GM23248 (cell line): ENCODE measurements around the gene NXF1. TPM values are rescaled to one million over a fixed set of nuclear protein-coding genes. Genes with fewer than 3 reads are reported as not detected.

ENCODE experiments used
- DNase-seq: peaks from one replicate; pipeline ENCODE4 v3.0.0-alpha.2; 2015
- H2AFZ ChIP-seq: fragments of 200-600 bp; sonication (generic); 2 replicates; pipeline ENCODE4 v1.6.1; 2016; ENCODE audit warnings: antibody characterized with exemption
- H3F3A ChIP-seq: fragments of 200-600 bp; sonication (generic); 2 replicates; pipeline ENCODE4 v1.6.1; 2016; ENCODE audit warnings: mild to moderate bottlenecking, antibody characterized with exemption, mixed run types; ENCODE audit not compliant: insufficient read depth
- H3K27ac ChIP-seq: fragments of 200-600 bp; sonication (generic); 2 replicates; pipeline ENCODE4 v1.5.1; 2016; ENCODE audit warnings: mild to moderate bottlenecking
- H3K27me3 ChIP-seq: fragments of 200-600 bp; sonication (generic); replicated peaks from 2 replicates; pipeline ENCODE4 v1.6.1; 2016; ENCODE audit warnings: mild to moderate bottlenecking; ENCODE audit not compliant: insufficient read depth
- H3K36me3 ChIP-seq: fragments of 200-600 bp; sonication (generic); 2 replicates; pipeline ENCODE4 v1.6.1; 2016; ENCODE audit warnings: low read depth, mild to moderate bottlenecking
- H3K4me1 ChIP-seq: fragments of 200-600 bp; sonication (generic); 2 replicates; pipeline ENCODE4 v1.6.1; 2016; ENCODE audit warnings: mild to moderate bottlenecking; ENCODE audit not compliant: insufficient read depth
- H3K4me2 ChIP-seq: fragments of 200-600 bp; sonication (generic); one replicate; pipeline ENCODE4 v1.6.1; 2016; ENCODE audit warnings: mild to moderate bottlenecking; ENCODE audit not compliant: unreplicated experiment
- H3K4me3 ChIP-seq: fragments of 200-600 bp; sonication (generic); 2 replicates; pipeline ENCODE4 v1.5.1; 2016; ENCODE audit warnings: mild to moderate bottlenecking
- H3K79me2 ChIP-seq: fragments of 200-600 bp; sonication (generic); 2 replicates; pipeline ENCODE4 v1.6.1; 2016; ENCODE audit warnings: mild to moderate bottlenecking; ENCODE audit not compliant: insufficient read depth
- H3K9ac ChIP-seq: fragments of 200-600 bp; sonication (generic); 2 replicates; pipeline ENCODE4 v1.6.1; 2016; ENCODE audit warnings: mild to moderate bottlenecking
- H3K9me2 ChIP-seq: fragments of 200-600 bp; sonication (generic); 2 replicates; pipeline ENCODE4 v1.6.1; 2016; ENCODE audit warnings: mixed run types, mild to moderate bottlenecking, moderate library complexity; ENCODE audit not compliant: insufficient read depth
- H3K9me3 ChIP-seq: fragments of 200-600 bp; sonication (generic); one replicate; pipeline ENCODE4 v1.6.1; 2017; ENCODE audit warnings: low read depth
- H4K20me1 ChIP-seq: fragments of 200-600 bp; sonication (generic); 2 replicates; pipeline ENCODE4 v1.6.0; 2016; ENCODE audit not compliant: insufficient read depth
- EZH2 ChIP-seq: fragments of 200-600 bp; sonication (generic); IDR thresholded peaks from 2 replicates; pipeline ENCODE4 v1.6.1; 2018; ENCODE audit warnings: antibody characterized with exemption, mild to moderate bottlenecking; ENCODE audit not compliant: insufficient read depth, poor library complexity, severe bottlenecking
- EZH2phosphoT487 ChIP-seq: fragments of 200-600 bp; sonication (generic); IDR thresholded peaks from 2 replicates; pipeline ENCODE4 v1.6.1; 2018; ENCODE audit warnings: antibody characterized with exemption, moderate library complexity, mild to moderate bottlenecking, low read depth; ENCODE audit not compliant: insufficient read depth
- WGBS, 2 experiments: methylation state at CpG; one replicate each; pipeline ENCODE4 v1.1.6; 2015 to 2017; ENCODE audit warnings: low lambda C conversion rate in 2 of 2, low coverage in 1 of 2; ENCODE audit errors: missing lambda C conversion rate in 2 of 2; 5-methylcytosine and 5-hydroxymethylcytosine counted together
- in situ Hi-C: fragments of 300-500 bp; cut with MboI; formaldehyde crosslinking; loops from 2 replicates; pipeline ENCODE4 v1.15.0; 2020
- polyA plus RNA-seq: library from polyadenylated mRNA; unstranded; fragments of >200 nt; fragmentation: Nextera tagmentation; extraction: Ambion mirVana; gene quantifications from 2 replicates; pipeline ENCODE4 v1.2.1, GENCODE V29; 2016
- total RNA-seq: library from RNA; depleted of rRNA; stranded (reverse); fragments of >200 nt; shearing (Covaris generic); gene quantifications from 2 replicates; pipeline ENCODE4 v1.2.3, GENCODE V29; 2014; rRNA removed

Gene NXF1
- total RNA-seq (25.0 and 32.0 TPM in 2 replicates), polyA plus RNA-seq (51.1 and 53.3 TPM in 2 replicates)

DNA sequence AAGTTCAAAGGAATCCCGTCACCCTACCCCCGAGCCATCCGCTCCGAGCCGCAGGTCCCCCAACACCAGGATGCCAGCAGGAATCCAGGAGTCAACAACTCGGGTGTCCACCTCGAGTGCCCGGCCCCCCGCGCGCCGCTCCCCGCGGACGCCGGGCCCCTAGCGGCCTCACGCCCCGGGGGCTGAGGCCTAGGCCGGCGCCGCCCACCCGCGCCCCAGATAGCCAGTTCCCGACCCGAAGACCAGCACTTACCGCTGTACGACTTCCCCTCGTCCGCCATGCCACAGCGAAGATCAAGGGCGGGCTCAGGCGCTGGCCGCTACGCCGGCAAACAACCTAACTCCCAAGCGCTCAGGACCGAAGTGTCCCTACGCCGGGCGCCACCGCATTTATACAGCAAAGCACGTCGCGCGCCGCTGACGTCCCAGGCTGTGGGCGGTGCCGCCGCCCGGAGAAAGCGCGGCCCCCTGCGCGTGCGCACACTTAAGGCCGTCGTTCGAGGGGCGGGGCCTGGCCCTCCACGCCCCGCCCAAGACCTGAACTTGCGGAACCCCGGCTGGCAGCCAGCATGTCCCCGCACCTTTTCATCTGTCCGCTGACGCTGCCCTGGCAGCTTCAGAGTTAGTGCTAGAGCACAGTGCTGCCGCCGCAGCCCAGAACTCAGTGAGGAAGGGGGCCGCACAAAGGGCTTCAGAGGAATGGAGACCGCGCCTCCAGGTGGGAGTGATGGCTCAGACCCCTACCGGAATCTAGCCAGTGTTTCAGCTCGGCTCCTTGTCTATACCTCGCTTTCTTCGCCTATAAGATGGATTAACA lies at the start of gene NXF1:
TSS of gene NXF1 (minus strand) at position 365 of the 817 bp plus-strand sequence. CDS start at position 281, 84 bp downstream.
- no peaks in the 10 kb centered on the region for H3K9me2 ChIP-seq
- peak within 1 kb of the TSS; percentile 77 for H2AFZ ChIP-seq
- 1% methylated on average over 57 to 65 of the region's 77 CpGs for WGBS, 2 experiments
- H3K79me2 ChIP-seq = peaks cover 47% of the 10 kb centered on the region
- in situ Hi-C loops = no loop called here
- peak within 1 kb of the TSS; percentile 97 for H3K4me3 ChIP-seq
- no peaks in the 10 kb centered on the region for H3K9me3 ChIP-seq
- no peaks in the 10 kb centered on the region for H4K20me1 ChIP-seq
- peak within 1 kb of the TSS; percentile 82 for H3K27ac ChIP-seq
- H3K27me3 ChIP-seq = no peaks in the 10 kb centered on the region
- peaks cover 33% of the 10 kb centered on the region for H3K36me3 ChIP-seq
- peak within 1 kb of the TSS; percentile 94 for H3K4me2 ChIP-seq
- TF ChIP-seq EZH2 (no peak), EZH2phosphoT487 (no peak)
- peaks cover 20% of the 10 kb centered on the region for H3K4me1 ChIP-seq
- peaks cover 35% of the 10 kb centered on the region for H3F3A ChIP-seq
- peak within 1 kb of the TSS; percentile 95 for H3K9ac ChIP-seq
- peak; percentile 97 for DNase-seq

DNA sequence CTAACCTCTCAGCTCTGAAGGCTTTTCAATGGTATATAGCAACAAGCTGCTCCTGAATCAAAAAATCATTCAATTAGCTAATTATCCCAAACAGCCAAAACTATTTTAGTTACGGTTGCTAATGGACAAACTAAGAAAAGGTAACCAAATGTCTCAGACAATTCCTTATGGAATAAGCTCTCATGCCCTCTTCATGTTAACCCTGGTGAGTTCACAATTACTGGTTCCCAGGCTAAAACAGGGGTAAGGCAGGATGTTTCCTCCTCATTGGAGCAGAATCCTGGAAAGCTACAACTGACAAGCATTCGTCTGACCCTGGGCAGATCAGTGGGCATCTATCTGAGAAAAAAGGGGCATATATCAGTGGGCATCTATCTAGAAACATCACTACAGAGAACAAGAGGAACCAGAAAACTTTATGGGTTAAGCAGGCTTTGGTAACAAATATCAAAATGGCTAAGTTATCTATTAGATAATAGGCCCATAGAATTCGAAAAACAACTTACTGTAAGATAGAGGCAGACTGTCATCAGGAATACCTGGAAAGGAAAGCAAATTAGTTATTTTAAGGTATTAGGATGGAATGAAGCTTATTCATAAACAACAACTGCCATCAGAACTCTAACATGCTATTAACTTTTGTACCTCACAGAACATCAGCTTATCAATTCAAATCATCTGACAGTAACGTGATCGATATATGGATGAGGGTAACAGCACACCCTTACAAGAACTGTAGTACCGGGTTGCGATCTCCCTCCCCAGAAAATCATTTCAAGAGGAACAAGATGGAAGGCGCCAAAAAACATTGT lies 49.0 kb upstream of the NXF1 start:
- DNase-seq = no peak
- Histone ChIP-seq H4K20me1 (peaks cover 9% of the 10 kb centered on the region), H3K9ac (peak overlapping the region; percentile 92), H3K9me3 (no peaks in the 10 kb centered on the region), H3K4me3 (peak overlapping the region; percentile 90), H3K9me2 (no peaks in the 10 kb centered on the region), H3F3A (peaks cover 56% of the 10 kb centered on the region), H3K27me3 (no peaks in the 10 kb centered on the region), H3K79me2 (peaks cover 50% of the 10 kb centered on the region), H3K36me3 (peaks cover 38% of the 10 kb centered on the region), H3K4me1 (peaks cover 16% of the 10 kb centered on the region), H3K27ac (0 out of 2 replicates have a peak overlapping the region, but pooled peaks have one; percentile 54), H3K4me2 (peak overlapping the region; percentile 92), H2AFZ (no peak overlapping the region)
- TF ChIP-seq EZH2 = no peak
- no peak for TF ChIP-seq EZH2phosphoT487
- 7 to 9% methylated on average over 8 of the region's 8 CpGs for WGBS, 2 experiments
- in situ Hi-C loops = no loop called here

DNA sequence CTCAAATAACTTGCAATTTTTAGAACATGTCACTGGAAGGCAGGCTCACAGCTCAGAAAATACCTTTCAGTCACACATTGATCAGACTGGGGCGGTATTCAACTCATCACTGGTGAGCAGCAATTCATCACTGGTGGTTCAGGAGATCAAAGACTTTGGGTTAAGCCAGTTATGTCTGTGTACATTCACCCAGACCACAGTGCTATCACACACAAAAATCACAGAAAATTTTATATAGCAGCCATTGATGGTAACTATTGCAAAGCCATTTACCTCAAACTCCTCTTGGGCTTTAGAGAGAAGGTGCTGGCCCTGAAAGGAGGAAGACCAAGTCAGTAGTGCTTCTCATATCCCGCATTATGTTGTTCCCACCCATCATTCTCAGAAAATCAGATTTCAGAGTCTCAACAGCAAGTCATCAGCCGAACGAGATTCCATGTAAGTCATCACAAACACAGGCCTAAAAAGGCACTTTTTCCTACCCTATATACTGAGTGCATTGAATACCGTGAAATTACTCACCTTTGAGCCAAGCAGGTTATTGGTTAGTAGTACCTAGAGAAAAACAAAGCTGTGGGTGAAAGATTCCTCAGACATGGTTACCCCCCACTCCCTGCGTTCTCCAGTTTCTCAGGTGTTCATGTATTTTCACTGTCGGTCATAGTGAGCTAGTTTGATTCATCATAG lies 48.2 kb upstream of the NXF1 start:
- Histone ChIP-seq H2AFZ (no peak overlapping the region), H3K79me2 (peaks cover 50% of the 10 kb centered on the region), H4K20me1 (peaks cover 9% of the 10 kb centered on the region), H3K4me2 (peak overlapping the region; percentile 92), H3K9ac (peak overlapping the region; percentile 92), H3K9me3 (no peaks in the 10 kb centered on the region), H3K4me3 (peak overlapping the region; percentile 90), H3K4me1 (peaks cover 16% of the 10 kb centered on the region), H3K27ac (no peak overlapping the region), H3K27me3 (no peaks in the 10 kb centered on the region), H3F3A (peaks cover 56% of the 10 kb centered on the region), H3K36me3 (peaks cover 38% of the 10 kb centered on the region), H3K9me2 (no peaks in the 10 kb centered on the region)
- in situ Hi-C loops = no loop called here
- DNase-seq = no peak
- WGBS, 2 experiments = 63 to 66% methylated on average over 7 of the region's 7 CpGs
- TF ChIP-seq EZH2 = no peak
- no peak for TF ChIP-seq EZH2phosphoT487
